ENCODE measurements around the gene PDE4D. TPM values are rescaled to one million over a fixed set of nuclear protein-coding genes. Genes with fewer than 3 reads are reported as not detected.

The PDE4D gene
- total RNA-seq, 6 experiments from 2014 or later: 1.6 to 10.3 (median 5.6) TPM

DNA sequence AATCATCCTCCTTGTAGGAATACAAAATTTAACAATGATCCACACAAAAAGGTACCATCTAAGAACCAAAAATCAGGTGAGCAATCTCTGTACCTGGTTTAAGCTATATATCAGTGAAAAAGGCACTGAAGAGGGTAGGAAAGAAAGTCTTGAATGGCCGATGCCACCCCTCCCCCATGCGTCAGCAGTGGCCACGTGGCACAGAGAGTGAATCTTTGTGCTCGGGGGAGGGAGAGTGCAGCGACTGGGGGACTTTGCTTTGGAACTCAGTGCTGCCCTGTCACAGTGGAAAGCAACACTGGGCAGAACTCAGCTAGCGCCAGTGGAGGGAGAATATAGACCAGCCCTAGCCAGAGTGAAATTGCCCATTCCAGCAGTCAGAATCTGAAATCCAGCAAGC lies 28.3 kb upstream of the PDE4D start:
- ATAC-seq (no peak), DNase-seq (no peak)
- Histone ChIP-seq H3K36me3 (no peaks in the 10 kb centered on the region), H3K27ac (no peak overlapping the region), H3K9me3 (no peaks in the 10 kb centered on the region), H3K4me3 (no peak overlapping the region), H3K27me3 (no peaks in the 10 kb centered on the region), H3K4me1 (no peaks in the 10 kb centered on the region)
- intact Hi-C loops (cut with DNase I): no loop called here
- 66% methylated on average over 5 of the region's 6 CpGs for WGBS (ENCODE audit: insufficient coverage, low coverage, low lambda C conversion rate, missing lambda C conversion rate)
- no peak for TF ChIP-seq POLR2A (IDR thresholded peaks at IDR 0.05)
- TF ChIP-seq, protein P1, sequence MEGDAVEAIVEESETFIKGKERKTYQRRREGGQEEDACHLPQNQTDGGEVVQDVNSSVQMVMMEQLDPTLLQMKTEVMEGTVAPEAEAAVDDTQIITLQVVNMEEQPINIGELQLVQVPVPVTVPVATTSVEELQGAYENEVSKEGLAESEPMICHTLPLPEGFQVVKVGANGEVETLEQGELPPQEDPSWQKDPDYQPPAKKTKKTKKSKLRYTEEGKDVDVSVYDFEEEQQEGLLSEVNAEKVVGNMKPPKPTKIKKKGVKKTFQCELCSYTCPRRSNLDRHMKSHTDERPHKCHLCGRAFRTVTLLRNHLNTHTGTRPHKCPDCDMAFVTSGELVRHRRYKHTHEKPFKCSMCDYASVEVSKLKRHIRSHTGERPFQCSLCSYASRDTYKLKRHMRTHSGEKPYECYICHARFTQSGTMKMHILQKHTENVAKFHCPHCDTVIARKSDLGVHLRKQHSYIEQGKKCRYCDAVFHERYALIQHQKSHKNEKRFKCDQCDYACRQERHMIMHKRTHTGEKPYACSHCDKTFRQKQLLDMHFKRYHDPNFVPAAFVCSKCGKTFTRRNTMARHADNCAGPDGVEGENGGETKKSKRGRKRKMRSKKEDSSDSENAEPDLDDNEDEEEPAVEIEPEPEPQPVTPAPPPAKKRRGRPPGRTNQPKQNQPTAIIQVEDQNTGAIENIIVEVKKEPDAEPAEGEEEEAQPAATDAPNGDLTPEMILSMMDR (IDR thresholded peaks at IDR 0.05): no peak

DNA sequence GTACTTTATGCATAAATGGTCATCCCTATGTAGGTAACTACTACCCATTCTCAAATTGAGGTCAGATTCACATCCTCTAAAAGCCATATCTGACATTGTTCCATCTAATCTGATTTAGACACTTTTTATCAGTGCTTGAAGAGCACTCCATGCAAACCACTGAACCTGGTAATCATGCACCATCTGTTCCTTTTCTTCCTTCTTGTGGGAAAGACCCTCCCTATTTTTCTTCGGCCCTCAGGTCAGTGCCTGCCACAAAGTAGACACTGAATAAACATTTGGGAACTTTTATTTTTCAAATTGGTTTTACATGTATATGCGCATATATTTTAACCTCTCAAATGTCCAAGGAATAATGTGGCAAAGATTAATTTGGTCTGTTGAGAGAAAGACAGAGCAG lies 26.0 kb upstream of the PDE4D start:
- Histone ChIP-seq H3K36me3 (no peaks in the 10 kb centered on the region), H3K27me3 (no peaks in the 10 kb centered on the region), H3K4me3 (no peak overlapping the region), H3K4me1 (no peaks in the 10 kb centered on the region), H3K27ac (no peak overlapping the region), H3K9me3 (no peaks in the 10 kb centered on the region)
- ATAC-seq (no peak), DNase-seq (no peak)
- 61% methylated on average over 2 of the region's 2 CpGs for WGBS (ENCODE audit: insufficient coverage, low coverage, low lambda C conversion rate, missing lambda C conversion rate)
- intact Hi-C loops (cut with DNase I): no loop called here
- no peak for TF ChIP-seq POLR2A (IDR thresholded peaks at IDR 0.05)
- TF ChIP-seq, protein P1 (IDR thresholded peaks at IDR 0.05): no peak

DNA sequence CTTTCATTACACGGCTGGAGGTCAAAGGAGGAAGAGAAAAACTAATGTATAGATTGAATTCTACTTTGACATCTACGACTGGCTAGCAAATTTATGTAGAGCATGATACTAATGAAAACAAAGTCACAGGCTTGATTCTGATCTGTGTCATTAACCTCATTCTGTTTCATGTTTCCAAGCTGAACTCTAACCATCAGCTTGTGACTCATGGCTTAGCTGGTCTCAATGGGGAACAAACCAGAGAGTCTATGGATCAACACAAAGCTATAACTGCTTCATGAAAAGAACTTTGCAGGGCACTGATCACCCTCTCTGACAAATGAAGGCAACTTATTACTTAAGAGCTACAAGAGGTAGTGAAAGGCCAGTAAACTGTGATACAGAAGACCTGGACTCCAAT lies 23.6 kb upstream of the PDE4D start:
- ATAC-seq (no peak), DNase-seq (no peak)
- WGBS (ENCODE audit: insufficient coverage, low coverage, low lambda C conversion rate, missing lambda C conversion rate): 58% methylated on average over 2 of the region's 2 CpGs
- Histone ChIP-seq H3K4me1 (no peaks in the 10 kb centered on the region), H3K36me3 (no peaks in the 10 kb centered on the region), H3K9me3 (no peaks in the 10 kb centered on the region), H3K27me3 (no peaks in the 10 kb centered on the region), H3K4me3 (no peak overlapping the region), H3K27ac (no peak overlapping the region)
- TF ChIP-seq POLR2A (IDR thresholded peaks at IDR 0.05): no peak
- TF ChIP-seq, protein P1 (IDR thresholded peaks at IDR 0.05): no peak
- intact Hi-C loops (cut with DNase I): no loop called here

DNA sequence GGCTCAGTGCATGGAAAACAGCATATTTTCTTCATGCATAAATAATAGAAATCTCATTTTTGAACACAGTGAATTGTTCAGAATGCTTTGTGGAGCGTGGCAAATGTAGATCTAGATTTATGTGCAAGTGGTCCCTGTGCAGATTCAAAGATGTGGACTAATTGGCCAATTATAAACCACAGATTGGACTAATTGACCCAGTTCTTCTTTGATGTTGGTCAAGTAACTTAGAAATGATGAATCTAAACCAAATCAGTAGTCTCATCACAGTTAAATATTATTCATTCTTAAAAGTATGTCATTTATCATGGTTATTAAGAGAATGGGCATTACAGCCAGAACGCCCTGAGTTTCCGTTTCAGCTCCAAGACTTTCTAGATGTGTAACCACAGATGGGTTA lies 11.7 kb upstream of the PDE4D start:
- H3K9me3 ChIP-seq: no peaks in the 10 kb centered on the region
- ATAC-seq (no peak), DNase-seq (no peak)
- intact Hi-C loops (cut with DNase I): no loop called here
- 61% methylated on average over 3 of the region's 3 CpGs for WGBS (ENCODE audit: insufficient coverage, low coverage, low lambda C conversion rate, missing lambda C conversion rate)
- TF ChIP-seq, protein P1 (IDR thresholded peaks at IDR 0.05): no peak
- no peak for TF ChIP-seq POLR2A (IDR thresholded peaks at IDR 0.05)
- H3K27ac ChIP-seq: no peak overlapping the region
- H3K36me3 ChIP-seq: no peaks in the 10 kb centered on the region
- no peak overlapping the region for H3K4me3 ChIP-seq
- H3K27me3 ChIP-seq: peaks cover 0 to 4% of the 10 kb centered on the region in 2 donors
- H3K4me1 ChIP-seq: no peaks in the 10 kb centered on the region

DNA sequence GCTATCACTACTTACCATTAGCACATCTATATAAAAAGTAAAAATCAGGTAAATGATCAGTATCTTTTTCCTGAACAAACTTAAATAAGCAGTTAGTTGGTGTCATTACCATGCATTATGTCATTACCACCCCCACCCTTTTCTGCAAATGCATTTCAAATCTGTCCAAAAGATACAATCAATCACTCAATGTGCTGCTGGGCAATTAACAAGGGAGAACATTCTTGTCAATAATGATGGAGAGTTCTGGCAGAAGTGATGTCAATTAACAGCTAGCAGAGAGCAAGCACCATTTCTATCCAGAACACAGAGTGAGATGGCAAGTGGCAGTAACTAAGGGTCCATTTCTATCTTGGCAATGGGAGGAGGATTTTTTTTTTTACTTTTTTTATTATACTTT lies 3.5 kb upstream of the PDE4D start:
- intact Hi-C loops (cut with DNase I): no loop called here
- DNase-seq (no peak), ATAC-seq (no peak)
- Histone ChIP-seq H3K4me1 (peaks cover 0 to 4% (median 0%) of the 10 kb centered on the region in 4 donors), H3K9me3 (no peaks in the 10 kb centered on the region), H3K4me3 (no peak overlapping the region), H3K36me3 (no peaks in the 10 kb centered on the region), H3K27ac (no peak overlapping the region), H3K27me3 (peaks cover 0 to 4% of the 10 kb centered on the region in 2 donors)
- TF ChIP-seq POLR2A (IDR thresholded peaks at IDR 0.05): no peak
- TF ChIP-seq, protein P1 (IDR thresholded peaks at IDR 0.05): no peak

All from right lobe of liver (tissue), 6 donors.